KMS-11 (cell line): ENCODE data around the gene ST8SIA4.

Source experiments
- H2AFZ ChIP-seq: fragments of 200-600 bp; sonication (generic); 2 replicates; pipeline ENCODE4 v1.6.1; 2016; ENCODE audit warnings: antibody characterized with exemption, mixed run types, low read depth
- H3K27ac ChIP-seq: fragments of 200-600 bp; sonication (generic); 2 replicates; pipeline ENCODE4 v1.6.1; 2016; ENCODE audit warnings: mild to moderate bottlenecking, mixed run types
- H3K27me3 ChIP-seq: fragments of 200-600 bp; sonication (generic); 2 replicates; pipeline ENCODE4 v1.6.1; 2017; ENCODE audit warnings: mild to moderate bottlenecking, low read depth, mixed run types, moderate library complexity; ENCODE audit not compliant: insufficient read depth
- H3K36me3 ChIP-seq: fragments of 200-600 bp; sonication (generic); 2 replicates; pipeline ENCODE4 v1.6.1; 2017; ENCODE audit warnings: mild to moderate bottlenecking, mixed run types; ENCODE audit not compliant: insufficient read depth
- H3K4me1 ChIP-seq: fragments of 200-600 bp; sonication (generic); 2 replicates; pipeline ENCODE4 v1.6.1; 2016; ENCODE audit warnings: mild to moderate bottlenecking, low read depth, mixed run types; ENCODE audit not compliant: poor library complexity, severe bottlenecking
- H3K4me2 ChIP-seq: fragments of 200-600 bp; sonication (generic); 2 replicates; pipeline ENCODE4 v1.7.0; 2016; ENCODE audit warnings: mild to moderate bottlenecking, mixed run types
- H3K4me3 ChIP-seq: fragments of 200-600 bp; sonication (generic); IDR thresholded peaks from 2 replicates; pipeline ENCODE4 v1.6.1; 2017; ENCODE audit warnings: low read depth, low read length, mixed read lengths; ENCODE audit not compliant: insufficient read depth
- H3K79me2 ChIP-seq: fragments of 200-600 bp; sonication (generic); 2 replicates; pipeline ENCODE4 v1.6.1; 2016; ENCODE audit warnings: low read depth, mixed run types; ENCODE audit not compliant: insufficient read depth
- H3K9ac ChIP-seq: fragments of 200-600 bp; sonication (generic); 2 replicates; pipeline ENCODE4 v1.6.1; 2016; ENCODE audit warnings: mild to moderate bottlenecking, mixed run types
- H4K20me1 ChIP-seq: fragments of 200-600 bp; sonication (generic); 2 replicates; pipeline ENCODE4 v1.6.1; 2016; ENCODE audit warnings: mild to moderate bottlenecking, mixed run types; ENCODE audit not compliant: insufficient read depth
- TF ChIP-seq, protein P1 (sequence below): fragments of 200-600 bp; sonication (generic); conservative IDR thresholded peaks from 2 replicates; pipeline ENCODE4 v1.6.1; 2017; ENCODE audit warnings: low read depth, mild to moderate bottlenecking, antibody characterized with exemption, low read length, moderate library complexity, mixed read lengths

The ST8SIA4 gene

DNA sequence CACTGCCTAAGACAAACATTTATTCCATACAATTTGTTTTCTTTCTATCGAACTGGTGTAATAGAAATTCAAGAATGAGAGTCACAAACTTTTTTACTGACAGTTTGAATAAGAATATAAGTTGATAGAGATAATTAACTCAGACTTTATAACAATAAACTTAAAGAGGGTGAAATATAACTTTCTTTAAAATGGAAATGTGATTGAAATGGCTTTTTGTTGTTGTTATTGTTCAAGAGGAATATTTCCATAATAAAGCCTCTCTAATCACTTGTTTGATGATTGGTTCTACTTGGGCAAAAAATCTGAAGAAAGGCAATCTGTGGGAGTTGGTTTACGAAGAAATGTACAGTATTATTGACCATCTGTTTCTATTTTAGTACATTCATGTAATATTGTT is 79.3 kb downstream of the ST8SIA4 start:
- Histone ChIP-seq H3K79me2 (no peaks in the 10 kb centered on the region), H4K20me1 (no peaks in the 10 kb centered on the region), H3K36me3 (no peaks in the 10 kb centered on the region), H2AFZ (no peak overlapping the region), H3K27ac (no peak overlapping the region), H3K4me3 (no peak overlapping the region), H3K9ac (no peak overlapping the region), H3K4me2 (no peak overlapping the region), H3K4me1 (peaks cover 38% of the 10 kb centered on the region), H3K27me3 (no peaks in the 10 kb centered on the region)
- TF ChIP-seq, protein P1, sequence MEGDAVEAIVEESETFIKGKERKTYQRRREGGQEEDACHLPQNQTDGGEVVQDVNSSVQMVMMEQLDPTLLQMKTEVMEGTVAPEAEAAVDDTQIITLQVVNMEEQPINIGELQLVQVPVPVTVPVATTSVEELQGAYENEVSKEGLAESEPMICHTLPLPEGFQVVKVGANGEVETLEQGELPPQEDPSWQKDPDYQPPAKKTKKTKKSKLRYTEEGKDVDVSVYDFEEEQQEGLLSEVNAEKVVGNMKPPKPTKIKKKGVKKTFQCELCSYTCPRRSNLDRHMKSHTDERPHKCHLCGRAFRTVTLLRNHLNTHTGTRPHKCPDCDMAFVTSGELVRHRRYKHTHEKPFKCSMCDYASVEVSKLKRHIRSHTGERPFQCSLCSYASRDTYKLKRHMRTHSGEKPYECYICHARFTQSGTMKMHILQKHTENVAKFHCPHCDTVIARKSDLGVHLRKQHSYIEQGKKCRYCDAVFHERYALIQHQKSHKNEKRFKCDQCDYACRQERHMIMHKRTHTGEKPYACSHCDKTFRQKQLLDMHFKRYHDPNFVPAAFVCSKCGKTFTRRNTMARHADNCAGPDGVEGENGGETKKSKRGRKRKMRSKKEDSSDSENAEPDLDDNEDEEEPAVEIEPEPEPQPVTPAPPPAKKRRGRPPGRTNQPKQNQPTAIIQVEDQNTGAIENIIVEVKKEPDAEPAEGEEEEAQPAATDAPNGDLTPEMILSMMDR, result no peak

DNA sequence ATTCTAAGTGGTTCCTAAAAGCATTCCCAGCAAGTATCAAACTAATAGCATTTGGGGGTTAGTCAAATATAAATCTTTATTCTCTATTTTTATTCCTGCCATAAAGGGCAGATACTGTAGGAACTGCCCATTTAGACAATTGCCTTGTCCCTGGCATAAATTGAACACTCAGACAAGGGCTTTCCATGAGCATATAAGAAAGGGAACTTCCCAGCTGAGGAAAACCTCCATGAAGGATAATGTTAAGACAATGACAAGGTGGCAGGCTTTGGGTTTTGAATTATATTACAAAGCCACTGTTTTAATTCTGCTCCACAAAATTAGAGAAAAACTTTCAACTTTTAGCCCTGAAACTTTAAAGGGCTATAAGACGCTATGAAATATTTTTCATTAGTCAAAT is 81.3 kb downstream of the ST8SIA4 start:
- TF ChIP-seq, protein P1, result no peak
- H2AFZ ChIP-seq, result no peak overlapping the region
- H3K27me3 ChIP-seq, result no peaks in the 10 kb centered on the region
- H4K20me1 ChIP-seq, result no peaks in the 10 kb centered on the region
- peaks cover 20% of the 10 kb centered on the region for H3K4me1 ChIP-seq
- H3K79me2 ChIP-seq, result no peaks in the 10 kb centered on the region
- H3K4me2 ChIP-seq, result no peak overlapping the region
- no peak overlapping the region for H3K4me3 ChIP-seq
- H3K36me3 ChIP-seq, result no peaks in the 10 kb centered on the region
- no peak overlapping the region for H3K27ac ChIP-seq
- H3K9ac ChIP-seq, result no peak overlapping the region

DNA sequence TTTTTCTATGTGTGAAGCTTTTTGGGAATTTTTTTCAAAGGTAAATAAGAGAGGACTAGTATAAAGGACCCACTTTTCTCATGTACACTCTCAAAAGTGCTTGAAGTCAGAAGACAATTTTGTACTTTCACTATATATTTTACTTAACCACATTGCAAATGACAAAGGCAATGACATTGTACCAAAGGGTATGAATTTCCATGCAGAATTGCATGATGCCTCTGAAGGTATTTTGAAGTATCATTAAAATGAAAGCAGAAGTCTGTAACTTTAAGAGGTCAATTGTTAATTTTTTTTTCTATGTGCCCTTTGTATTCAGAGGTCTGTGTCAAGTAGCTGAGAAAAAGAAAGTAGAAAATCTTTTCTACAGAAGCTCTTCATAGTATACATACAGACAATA is 84.7 kb downstream of the ST8SIA4 start:
- H3K27me3 ChIP-seq, result no peaks in the 10 kb centered on the region
- H3K27ac ChIP-seq, result no peak overlapping the region
- H3K4me3 ChIP-seq, result no peak overlapping the region
- H3K9ac ChIP-seq, result no peak overlapping the region
- H3K4me1 ChIP-seq, result peaks cover 10% of the 10 kb centered on the region
- H4K20me1 ChIP-seq, result no peaks in the 10 kb centered on the region
- no peaks in the 10 kb centered on the region for H3K79me2 ChIP-seq
- no peak overlapping the region for H2AFZ ChIP-seq
- no peaks in the 10 kb centered on the region for H3K36me3 ChIP-seq
- no peak overlapping the region for H3K4me2 ChIP-seq
- TF ChIP-seq, protein P1, result no peak

DNA sequence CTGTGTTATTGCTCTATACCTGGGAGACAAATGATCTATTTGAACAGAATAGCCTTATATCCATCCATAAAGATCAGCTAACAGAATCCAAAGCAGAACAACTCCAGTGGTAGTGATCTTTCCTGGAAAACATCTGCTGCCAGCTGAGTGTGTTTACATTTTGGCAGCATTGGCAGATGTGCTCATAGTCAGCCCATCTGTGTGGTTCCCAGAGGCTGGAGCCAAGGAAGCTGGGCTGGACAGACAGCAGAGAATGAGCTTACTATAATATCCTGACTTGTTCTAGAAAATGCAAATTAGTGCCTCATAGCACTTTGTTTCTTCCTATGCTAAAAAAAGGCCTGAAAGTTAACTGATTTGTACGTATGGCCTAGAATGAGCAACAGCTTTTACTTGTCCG is 99.7 kb downstream of the ST8SIA4 start:
- no peak overlapping the region for H3K9ac ChIP-seq
- TF ChIP-seq, protein P1, result no peak
- H4K20me1 ChIP-seq, result no peaks in the 10 kb centered on the region
- H2AFZ ChIP-seq, result no peak overlapping the region
- no peaks in the 10 kb centered on the region for H3K79me2 ChIP-seq
- H3K27ac ChIP-seq, result no peak overlapping the region
- no peak overlapping the region for H3K4me3 ChIP-seq
- H3K27me3 ChIP-seq, result no peaks in the 10 kb centered on the region
- H3K36me3 ChIP-seq, result no peaks in the 10 kb centered on the region
- no peak overlapping the region for H3K4me2 ChIP-seq
- no peaks in the 10 kb centered on the region for H3K4me1 ChIP-seq

DNA sequence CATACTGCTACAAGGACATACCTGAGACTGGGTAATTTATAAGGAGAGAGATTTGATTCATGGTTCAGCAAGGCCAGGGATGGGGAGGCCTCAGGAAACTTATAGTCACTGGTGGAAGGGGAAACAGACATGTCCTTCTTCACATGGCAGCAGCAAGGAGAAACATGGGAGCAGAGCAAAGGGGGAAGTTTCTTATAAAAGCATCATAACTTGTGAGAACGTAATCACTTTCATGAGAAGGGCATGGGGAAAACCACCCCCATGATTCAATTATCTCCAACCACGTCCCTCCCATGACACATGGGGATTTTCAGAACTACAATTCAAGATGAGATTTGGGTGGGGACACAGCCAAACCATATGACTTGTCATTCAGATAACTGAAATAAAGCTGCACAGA is 100.9 kb downstream of the ST8SIA4 start:
- H3K36me3 ChIP-seq, result no peaks in the 10 kb centered on the region
- no peak overlapping the region for H3K4me3 ChIP-seq
- no peaks in the 10 kb centered on the region for H3K79me2 ChIP-seq
- no peak overlapping the region for H3K4me2 ChIP-seq
- H2AFZ ChIP-seq, result no peak overlapping the region
- TF ChIP-seq, protein P1, result no peak
- H3K27me3 ChIP-seq, result no peaks in the 10 kb centered on the region
- no peaks in the 10 kb centered on the region for H4K20me1 ChIP-seq
- H3K27ac ChIP-seq, result no peak overlapping the region
- no peaks in the 10 kb centered on the region for H3K4me1 ChIP-seq
- no peak overlapping the region for H3K9ac ChIP-seq
